Measurements from ENCODE around the gene LCN2. TPM values are rescaled to one million over a fixed set of nuclear protein-coding genes. Genes with fewer than 3 reads are reported as not detected.

LCN2 gene
- total RNA-seq, 1 experiment from 2014 or later, result 1.3 TPM

DNA sequence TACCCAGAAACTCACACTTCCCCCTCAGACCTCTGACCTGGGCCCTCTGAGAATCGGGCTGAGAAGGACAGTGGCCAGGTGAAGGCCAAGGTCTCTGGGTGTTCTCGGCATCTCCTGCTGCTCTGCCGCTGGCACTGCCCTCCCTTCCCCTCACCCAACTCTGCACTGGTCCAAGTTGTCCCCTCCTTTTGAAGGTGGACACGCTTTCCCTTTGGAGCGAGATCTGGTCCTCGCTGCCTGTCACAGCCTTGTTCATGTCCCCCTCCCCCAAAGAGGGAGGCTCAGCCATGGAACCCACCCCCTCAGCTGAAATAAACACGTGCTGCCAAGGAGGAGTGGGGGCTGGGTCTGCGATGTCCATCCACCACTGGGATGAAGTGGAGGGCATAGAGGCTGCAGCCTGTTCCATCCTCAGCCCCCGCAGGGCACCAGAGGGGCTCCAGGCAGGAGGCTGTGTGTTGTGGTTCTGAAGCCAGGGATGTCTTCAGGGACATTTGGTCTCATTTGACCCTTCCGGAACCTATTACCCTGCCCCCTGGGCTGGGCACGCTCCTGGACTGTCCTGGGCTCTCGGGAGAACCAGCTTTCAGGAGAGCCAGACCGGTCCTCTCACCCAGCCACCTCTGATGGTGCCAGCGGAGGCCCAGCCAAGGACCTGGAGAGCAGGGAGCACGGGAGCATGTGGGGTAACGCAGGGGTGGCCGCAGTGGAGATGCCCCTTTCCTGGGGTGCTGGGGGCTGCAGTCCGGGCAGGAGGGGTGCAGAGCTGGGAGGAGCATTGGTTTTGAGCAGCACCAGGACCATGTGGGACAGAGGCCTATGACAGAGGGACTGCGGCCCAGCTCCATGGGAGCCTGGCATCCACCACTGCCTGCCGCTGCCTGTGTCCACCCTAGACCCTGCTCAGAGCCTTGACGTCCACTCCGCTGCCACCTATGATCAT is 4.7 kb upstream of the LCN2 start:
- POLR2A ChIA-PET, result no interaction called here
- Mint-ChIP-seq H3K36me3 (no peaks in the 10 kb centered on the region), H3K4me3 (no peak overlapping the region), H3K9me3 (no peaks in the 10 kb centered on the region), H3K27me3 (ENCODE audit: low read depth) (no peaks in the 10 kb centered on the region), H3K27ac (no peak overlapping the region), H3K4me1 (no peaks in the 10 kb centered on the region)
- DNase-seq (ENCODE audit: low spot score) (no peak), ATAC-seq (no peak)
- TF ChIP-seq SMAD4 (CRISPR knock-in tag; IDR thresholded peaks at IDR 0.05) (no peak), TCF7 (CRISPR knock-in tag; IDR thresholded peaks at IDR 0.05; ENCODE audit: low read depth) (no peak), SMAD3 (CRISPR knock-in tag; IDR thresholded peaks at IDR 0.05; ENCODE audit: borderline replicate concordance) (no peak), PRRX2 (CRISPR knock-in tag; IDR thresholded peaks at IDR 0.05) (no peak), GRHL2 (CRISPR knock-in tag; IDR thresholded peaks at IDR 0.05; ENCODE audit: insufficient replicate concordance, severe bottlenecking) (no peak), ZNF317 (CRISPR knock-in tag; IDR thresholded peaks at IDR 0.05; ENCODE audit: borderline replicate concordance, low read depth) (no peak), TEAD4 (CRISPR knock-in tag; IDR thresholded peaks at IDR 0.05) (no peak), TP53 (CRISPR knock-in tag; IDR thresholded peaks at IDR 0.05) (no peak), OVOL2 (CRISPR knock-in tag; IDR thresholded peaks at IDR 0.05; ENCODE audit: borderline replicate concordance) (no peak), ZBTB21 (CRISPR knock-in tag; IDR thresholded peaks at IDR 0.05; ENCODE audit: borderline replicate concordance) (no peak), KAT7 (CRISPR knock-in tag; IDR thresholded peaks at IDR 0.05; ENCODE audit: borderline replicate concordance) (no peak), IRF2 (CRISPR knock-in tag; IDR thresholded peaks at IDR 0.05; ENCODE audit: borderline replicate concordance, low read depth) (no peak), RORB (CRISPR knock-in tag; IDR thresholded peaks at IDR 0.05) (no peak), ZNF671 (CRISPR knock-in tag; IDR thresholded peaks at IDR 0.05) (no peak)
- TF ChIP-seq, protein P1, sequence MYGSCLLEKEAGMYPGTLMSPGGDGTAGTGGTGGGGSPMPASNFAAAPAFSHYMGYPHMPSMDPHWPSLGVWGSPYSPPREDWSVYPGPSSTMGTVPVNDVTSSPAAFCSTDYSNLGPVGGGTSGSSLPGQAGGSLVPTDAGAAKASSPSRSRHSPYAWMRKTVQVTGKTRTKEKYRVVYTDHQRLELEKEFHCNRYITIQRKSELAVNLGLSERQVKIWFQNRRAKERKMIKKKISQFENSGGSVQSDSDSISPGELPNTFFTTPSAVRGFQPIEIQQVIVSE (CRISPR knock-in tag; IDR thresholded peaks at IDR 0.05; ENCODE audit: borderline replicate concordance), result no peak
- TF ChIP-seq, protein P2, sequence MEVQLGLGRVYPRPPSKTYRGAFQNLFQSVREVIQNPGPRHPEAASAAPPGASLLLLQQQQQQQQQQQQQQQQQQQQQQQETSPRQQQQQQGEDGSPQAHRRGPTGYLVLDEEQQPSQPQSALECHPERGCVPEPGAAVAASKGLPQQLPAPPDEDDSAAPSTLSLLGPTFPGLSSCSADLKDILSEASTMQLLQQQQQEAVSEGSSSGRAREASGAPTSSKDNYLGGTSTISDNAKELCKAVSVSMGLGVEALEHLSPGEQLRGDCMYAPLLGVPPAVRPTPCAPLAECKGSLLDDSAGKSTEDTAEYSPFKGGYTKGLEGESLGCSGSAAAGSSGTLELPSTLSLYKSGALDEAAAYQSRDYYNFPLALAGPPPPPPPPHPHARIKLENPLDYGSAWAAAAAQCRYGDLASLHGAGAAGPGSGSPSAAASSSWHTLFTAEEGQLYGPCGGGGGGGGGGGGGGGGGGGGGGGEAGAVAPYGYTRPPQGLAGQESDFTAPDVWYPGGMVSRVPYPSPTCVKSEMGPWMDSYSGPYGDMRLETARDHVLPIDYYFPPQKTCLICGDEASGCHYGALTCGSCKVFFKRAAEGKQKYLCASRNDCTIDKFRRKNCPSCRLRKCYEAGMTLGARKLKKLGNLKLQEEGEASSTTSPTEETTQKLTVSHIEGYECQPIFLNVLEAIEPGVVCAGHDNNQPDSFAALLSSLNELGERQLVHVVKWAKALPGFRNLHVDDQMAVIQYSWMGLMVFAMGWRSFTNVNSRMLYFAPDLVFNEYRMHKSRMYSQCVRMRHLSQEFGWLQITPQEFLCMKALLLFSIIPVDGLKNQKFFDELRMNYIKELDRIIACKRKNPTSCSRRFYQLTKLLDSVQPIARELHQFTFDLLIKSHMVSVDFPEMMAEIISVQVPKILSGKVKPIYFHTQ (CRISPR knock-in tag; IDR thresholded peaks at IDR 0.05), result no peak
- TF ChIP-seq, protein P3, sequence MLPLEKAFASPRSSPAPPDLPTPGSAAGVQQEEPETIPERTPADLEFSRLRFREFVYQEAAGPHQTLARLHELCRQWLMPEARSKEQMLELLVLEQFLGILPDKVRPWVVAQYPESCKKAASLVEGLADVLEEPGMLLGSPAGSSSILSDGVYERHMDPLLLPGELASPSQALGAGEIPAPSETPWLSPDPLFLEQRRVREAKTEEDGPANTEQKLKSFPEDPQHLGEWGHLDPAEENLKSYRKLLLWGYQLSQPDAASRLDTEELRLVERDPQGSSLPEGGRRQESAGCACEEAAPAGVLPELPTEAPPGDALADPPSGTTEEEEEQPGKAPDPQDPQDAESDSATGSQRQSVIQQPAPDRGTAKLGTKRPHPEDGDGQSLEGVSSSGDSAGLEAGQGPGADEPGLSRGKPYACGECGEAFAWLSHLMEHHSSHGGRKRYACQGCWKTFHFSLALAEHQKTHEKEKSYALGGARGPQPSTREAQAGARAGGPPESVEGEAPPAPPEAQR (CRISPR knock-in tag; IDR thresholded peaks at IDR 0.05), result no peak
- TF ChIP-seq, protein P4, sequence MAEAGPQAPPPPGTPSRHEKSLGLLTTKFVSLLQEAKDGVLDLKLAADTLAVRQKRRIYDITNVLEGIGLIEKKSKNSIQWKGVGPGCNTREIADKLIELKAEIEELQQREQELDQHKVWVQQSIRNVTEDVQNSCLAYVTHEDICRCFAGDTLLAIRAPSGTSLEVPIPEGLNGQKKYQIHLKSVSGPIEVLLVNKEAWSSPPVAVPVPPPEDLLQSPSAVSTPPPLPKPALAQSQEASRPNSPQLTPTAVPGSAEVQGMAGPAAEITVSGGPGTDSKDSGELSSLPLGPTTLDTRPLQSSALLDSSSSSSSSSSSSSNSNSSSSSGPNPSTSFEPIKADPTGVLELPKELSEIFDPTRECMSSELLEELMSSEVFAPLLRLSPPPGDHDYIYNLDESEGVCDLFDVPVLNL (CRISPR knock-in tag; IDR thresholded peaks at IDR 0.05; ENCODE audit: borderline replicate concordance, low read depth), result no peak
- TF ChIP-seq, protein P5, sequence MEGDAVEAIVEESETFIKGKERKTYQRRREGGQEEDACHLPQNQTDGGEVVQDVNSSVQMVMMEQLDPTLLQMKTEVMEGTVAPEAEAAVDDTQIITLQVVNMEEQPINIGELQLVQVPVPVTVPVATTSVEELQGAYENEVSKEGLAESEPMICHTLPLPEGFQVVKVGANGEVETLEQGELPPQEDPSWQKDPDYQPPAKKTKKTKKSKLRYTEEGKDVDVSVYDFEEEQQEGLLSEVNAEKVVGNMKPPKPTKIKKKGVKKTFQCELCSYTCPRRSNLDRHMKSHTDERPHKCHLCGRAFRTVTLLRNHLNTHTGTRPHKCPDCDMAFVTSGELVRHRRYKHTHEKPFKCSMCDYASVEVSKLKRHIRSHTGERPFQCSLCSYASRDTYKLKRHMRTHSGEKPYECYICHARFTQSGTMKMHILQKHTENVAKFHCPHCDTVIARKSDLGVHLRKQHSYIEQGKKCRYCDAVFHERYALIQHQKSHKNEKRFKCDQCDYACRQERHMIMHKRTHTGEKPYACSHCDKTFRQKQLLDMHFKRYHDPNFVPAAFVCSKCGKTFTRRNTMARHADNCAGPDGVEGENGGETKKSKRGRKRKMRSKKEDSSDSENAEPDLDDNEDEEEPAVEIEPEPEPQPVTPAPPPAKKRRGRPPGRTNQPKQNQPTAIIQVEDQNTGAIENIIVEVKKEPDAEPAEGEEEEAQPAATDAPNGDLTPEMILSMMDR (IDR thresholded peaks at IDR 0.05), result no peak
- TF ChIP-seq, protein P6, sequence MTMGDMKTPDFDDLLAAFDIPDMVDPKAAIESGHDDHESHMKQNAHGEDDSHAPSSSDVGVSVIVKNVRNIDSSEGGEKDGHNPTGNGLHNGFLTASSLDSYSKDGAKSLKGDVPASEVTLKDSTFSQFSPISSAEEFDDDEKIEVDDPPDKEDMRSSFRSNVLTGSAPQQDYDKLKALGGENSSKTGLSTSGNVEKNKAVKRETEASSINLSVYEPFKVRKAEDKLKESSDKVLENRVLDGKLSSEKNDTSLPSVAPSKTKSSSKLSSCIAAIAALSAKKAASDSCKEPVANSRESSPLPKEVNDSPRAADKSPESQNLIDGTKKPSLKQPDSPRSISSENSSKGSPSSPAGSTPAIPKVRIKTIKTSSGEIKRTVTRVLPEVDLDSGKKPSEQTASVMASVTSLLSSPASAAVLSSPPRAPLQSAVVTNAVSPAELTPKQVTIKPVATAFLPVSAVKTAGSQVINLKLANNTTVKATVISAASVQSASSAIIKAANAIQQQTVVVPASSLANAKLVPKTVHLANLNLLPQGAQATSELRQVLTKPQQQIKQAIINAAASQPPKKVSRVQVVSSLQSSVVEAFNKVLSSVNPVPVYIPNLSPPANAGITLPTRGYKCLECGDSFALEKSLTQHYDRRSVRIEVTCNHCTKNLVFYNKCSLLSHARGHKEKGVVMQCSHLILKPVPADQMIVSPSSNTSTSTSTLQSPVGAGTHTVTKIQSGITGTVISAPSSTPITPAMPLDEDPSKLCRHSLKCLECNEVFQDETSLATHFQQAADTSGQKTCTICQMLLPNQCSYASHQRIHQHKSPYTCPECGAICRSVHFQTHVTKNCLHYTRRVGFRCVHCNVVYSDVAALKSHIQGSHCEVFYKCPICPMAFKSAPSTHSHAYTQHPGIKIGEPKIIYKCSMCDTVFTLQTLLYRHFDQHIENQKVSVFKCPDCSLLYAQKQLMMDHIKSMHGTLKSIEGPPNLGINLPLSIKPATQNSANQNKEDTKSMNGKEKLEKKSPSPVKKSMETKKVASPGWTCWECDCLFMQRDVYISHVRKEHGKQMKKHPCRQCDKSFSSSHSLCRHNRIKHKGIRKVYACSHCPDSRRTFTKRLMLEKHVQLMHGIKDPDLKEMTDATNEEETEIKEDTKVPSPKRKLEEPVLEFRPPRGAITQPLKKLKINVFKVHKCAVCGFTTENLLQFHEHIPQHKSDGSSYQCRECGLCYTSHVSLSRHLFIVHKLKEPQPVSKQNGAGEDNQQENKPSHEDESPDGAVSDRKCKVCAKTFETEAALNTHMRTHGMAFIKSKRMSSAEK (CRISPR knock-in tag; IDR thresholded peaks at IDR 0.05; ENCODE audit: borderline replicate concordance), result no peak
- CTCF ChIA-PET, result interaction anchor here (3.3 kb wide), 1 partner anchor 27 kb away, joined by 27 read pairs; no protein-coding TSS in a partner anchor

Data from WTC11 (cell line).